Panc1 (cell line): Measurements from ENCODE around the gene SLC24A4.

Experiments used
- CTCF ChIP-seq: fragments of 450-650 bp; IDR thresholded peaks from 2 replicates; pipeline ENCODE4 v1.5.1; 2017; ENCODE audit warnings: mild to moderate bottlenecking
- SIN3A ChIP-seq: IDR thresholded peaks from 2 replicates; pipeline ENCODE4 v1.6.1; 2012; ENCODE audit warnings: low read depth, mild to moderate bottlenecking, low read length, moderate library complexity, borderline replicate concordance; ENCODE audit not compliant: insufficient read depth
- TCF7L2 ChIP-seq: IDR thresholded peaks from 2 replicates; pipeline ENCODE4 v1.6.1; 2011; ENCODE audit warnings: mild to moderate bottlenecking, low read depth, low read length, inconsistent platforms

- TF ChIP-seq CTCF = no peak
- TF ChIP-seq SIN3A = no peak
- no peak for TF ChIP-seq TCF7L2
Observed at GRCh38 chr14:92387578-92387977, 64.6 kb downstream of the SLC24A4 start.
